K562 (cell line): Measurements from ENCODE around the gene TFB2M. TPM values are rescaled to one million over a fixed set of nuclear protein-coding genes. Genes with fewer than 3 reads are reported as not detected.
A peak's percentile ranks its signal among the peaks of the same experiment; 100 is the strongest.

Experiments used
- ARID1B ChIP-seq: fragments of 450-650 bp; IDR thresholded peaks from 2 replicates; pipeline ENCODE4 v1.6.1; 2016; ENCODE audit warnings: antibody characterized with exemption, mild to moderate bottlenecking, inconsistent platforms
- CBX2 ChIP-seq: fragments of 200-600 bp; sonication (generic); IDR thresholded peaks from one replicate; pipeline ENCODE4 v1.6.1; 2012; ENCODE audit warnings: mild to moderate bottlenecking, low read length, inconsistent platforms; ENCODE audit not compliant: insufficient read depth, poor library complexity, severe bottlenecking
- DPF2 ChIP-seq: fragments of 450-650 bp; IDR thresholded peaks from 2 replicates; pipeline ENCODE4 v1.6.1; 2016
- FOS ChIP-seq: IDR thresholded peaks from 3 replicates; pipeline ENCODE4 v1.6.1; 2011; ENCODE audit not compliant: insufficient read length; ENCODE audit errors: extremely low read depth
- HMBOX1 ChIP-seq: sonication (generic); IDR thresholded peaks from 2 replicates; pipeline ENCODE4 v1.6.1; 2016
- HMGN3 ChIP-seq: IDR thresholded peaks from 2 replicates; pipeline ENCODE4 v1.6.1; 2011; ENCODE audit warnings: borderline replicate concordance, low read depth, mild to moderate bottlenecking, mixed read lengths, low read length; ENCODE audit not compliant: insufficient read length; ENCODE audit errors: extremely low read depth
- JUN ChIP-seq, 2 experiments: sonication (generic) in 1 of 2; formaldehyde crosslinking in 1 of 2; IDR thresholded peaks; 2 replicates each; pipeline versions ENCODE4 v1.6.1 to v1.8.0; 2012 to 2022; ENCODE audit warnings: borderline replicate concordance in 2 of 2, mild to moderate bottlenecking in 2 of 2, improper control_type of control experiment in 1 of 2, low read depth in 1 of 2, low read length in 1 of 2, missing genetic modification reagents in 1 of 2
- JUND ChIP-seq, 2 experiments: IDR thresholded peaks; 2 replicates in 1 of 2; 3 replicates in 1 of 2; pipeline ENCODE4 v1.6.1; 2011; ENCODE audit warnings: borderline replicate concordance in 2 of 2, low read depth in 2 of 2, low read length in 2 of 2, improper control_type of control experiment in 1 of 2, missing biosample characterization in 1 of 2, missing genetic modification characterization in 1 of 2, missing genetic modification reagents in 1 of 2
- MEF2A ChIP-seq: IDR thresholded peaks from 2 replicates; pipeline ENCODE4 v1.6.1; 2011; ENCODE audit warnings: low read depth, mild to moderate bottlenecking, low read length, moderate library complexity; ENCODE audit not compliant: control insufficient read depth
- MNT ChIP-seq, 2 experiments: fragments of 450-650 bp; conservative IDR thresholded peaks; 2 replicates each; pipeline ENCODE4 v1.6.1; 2017; ENCODE audit warnings: mild to moderate bottlenecking in 2 of 2, moderate library complexity in 2 of 2
- NR2C2 ChIP-seq, 2 experiments: fragments of 200-800 bp in 1 of 2; sonication (Bioruptor generic) in 1 of 2; sonication (generic) in 1 of 2; formaldehyde crosslinking in 1 of 2; IDR thresholded peaks; 2 replicates each; pipeline versions ENCODE4 v1.6.1 to v1.8.0; 2016 to 2022; ENCODE audit warnings: mild to moderate bottlenecking in 1 of 2, missing compliant biosample characterization in 1 of 2, missing genetic modification characterization in 1 of 2, missing genetic modification reagents in 1 of 2
- PBX2 ChIP-seq, 2 experiments: IDR thresholded peaks in 1 of 2; conservative IDR thresholded peaks in 1 of 2; 2 replicates each; pipeline ENCODE4 v1.6.1; 2016; ENCODE audit warnings: low read depth in 2 of 2, mild to moderate bottlenecking in 1 of 2, missing compliant biosample characterization in 1 of 2, missing genetic modification characterization in 1 of 2, moderate library complexity in 1 of 2
- PHB ChIP-seq: fragments of 250-450 bp; sonication (Bioruptor Pico); IDR thresholded peaks from 2 replicates; pipeline ENCODE4 v1.5.0; 2021
- RBM39 ChIP-seq: fragments of 200-400 bp; formaldehyde crosslinking; optimal IDR thresholded peaks from 2 replicates; pipeline ENCODE3; 2018; ENCODE audit warnings: low read depth, low read length
- SMARCE1 ChIP-seq: fragments of 450-650 bp; IDR thresholded peaks from 2 replicates; pipeline ENCODE4 v1.7.1; 2016; ENCODE audit warnings: mild to moderate bottlenecking
- ZBTB26 ChIP-seq: fragments of 450-650 bp; formaldehyde crosslinking; IDR thresholded peaks from 2 replicates; pipeline ENCODE4 v1.4.0; 2022; ENCODE audit warnings: missing genetic modification characterization
- ZNF431 ChIP-seq: sonication (generic); formaldehyde crosslinking; IDR thresholded peaks from 2 replicates; pipeline ENCODE4 v1.8.0; 2022; ENCODE audit warnings: mild to moderate bottlenecking, missing genetic modification reagents
- polyA plus RNA-seq, 8 experiments: library from polyadenylated mRNA; depleted of rRNA in 4 of 8; stranded (reverse) in 5 of 8; unstranded in 3 of 8; fragments of >200 nt; fragmentation: Nextera tagmentation in 2 of 8; fragmentation: Illumina TruSeq in 1 of 8; extraction: Ambion mirVana in 2 of 8; extraction: Trizol in 1 of 8; gene quantifications; 2 replicates each; pipeline versions ENCODE4 v1.2.1 to v1.2.3, GENCODE V29; 2011 to 2014; ENCODE audit warnings: inconsistent platforms in 1 of 8, missing spikeins in 1 of 8
- total RNA-seq, 7 experiments: library from RNA; depleted of rRNA in 6 of 7; stranded (reverse); fragments of >200 nt in 6 of 7; fragmentation: Illumina TruSeq in 2 of 7; extraction: Trizol in 2 of 7; gene quantifications; 2 replicates each; pipeline versions ENCODE4 v1.2.1 to v1.2.3, GENCODE V29; 2011 to 2021; ENCODE audit warnings: low replicate concordance in 1 of 7

TFB2M gene
- total and polyA plus RNA-seq, 9 of the 15 experiments (the other 6 are each of a cell fraction or from before 2014, with no cell fraction given) = 55.1 to 162 (median 70.6) TPM

GRCh38 chr1:246587606-246588005, 21.5 kb upstream of the TFB2M start (continued):
- TF ChIP-seq HMGN3 (no peak), MNT (conservative IDR thresholded peaks at IDR 0.05) (0 out of 4 replicates have a peak, but pooled peaks of 1 of the 2 experiments have one; percentile 2), MEF2A (0 out of 2 replicates have a peak, but pooled peaks have one; percentile 35), PBX2 (CRISPR knock-in tag; IDR thresholded peaks at IDR 0.05; ENCODE audit: low read depth) (no peak), PBX2 (tag; conservative IDR thresholded peaks at IDR 0.05; ENCODE audit: low read depth) (no peak), SMARCE1 (0 out of 2 replicates have a peak, but pooled peaks have one; percentile 29), ZBTB26 (CRISPR knock-in tag) (no peak), RBM39 (no peak), DPF2 (0 out of 2 replicates have a peak, but pooled peaks have one; percentile 41), HMBOX1 (no peak), ZNF431 (CRISPR knock-in tag) (no peak), NR2C2 (CRISPR knock-in tag; IDR thresholded peaks at IDR 0.05) (no peak), NR2C2 (tag; IDR thresholded peaks at IDR 0.05) (peak; percentile 45; the same call in 1 of the 2 replicates), ARID1B (peak; percentile 37; the same call in 1 of the 2 replicates), CBX2 (no peak), JUN (IDR thresholded peaks at IDR 0.05; ENCODE audit: borderline replicate concordance, low read depth, low read length) (0 out of 2 replicates have a peak, but pooled peaks have one; percentile 9), JUN (CRISPR knock-in tag; IDR thresholded peaks at IDR 0.05; ENCODE audit: borderline replicate concordance) (no peak), JUND (IDR thresholded peaks at IDR 0.05; ENCODE audit: borderline replicate concordance, low read depth, low read length) (peak; percentile 43; the same call in 1 of the 2 replicates), JUND (tag; IDR thresholded peaks at IDR 0.05; ENCODE audit: borderline replicate concordance, low read depth, low read length) (no peak), FOS (no peak), PHB (CRISPR knock-in tag) (no peak)
- TF ChIP-seq, all 486 proteins: peak for 11
